Measurements from ENCODE around the gene C4orf36. TPM values are rescaled to one million over a fixed set of nuclear protein-coding genes. Genes with fewer than 3 reads are reported as not detected.
"Not testable (repeated sequence)": the region's sequence is repeated elsewhere in the genome, so short reads cannot be mapped to it uniquely, and the experiment has no call there.

C4orf36 gene
- total RNA-seq, 2 experiments from 2014 or later: not detected

DNA sequence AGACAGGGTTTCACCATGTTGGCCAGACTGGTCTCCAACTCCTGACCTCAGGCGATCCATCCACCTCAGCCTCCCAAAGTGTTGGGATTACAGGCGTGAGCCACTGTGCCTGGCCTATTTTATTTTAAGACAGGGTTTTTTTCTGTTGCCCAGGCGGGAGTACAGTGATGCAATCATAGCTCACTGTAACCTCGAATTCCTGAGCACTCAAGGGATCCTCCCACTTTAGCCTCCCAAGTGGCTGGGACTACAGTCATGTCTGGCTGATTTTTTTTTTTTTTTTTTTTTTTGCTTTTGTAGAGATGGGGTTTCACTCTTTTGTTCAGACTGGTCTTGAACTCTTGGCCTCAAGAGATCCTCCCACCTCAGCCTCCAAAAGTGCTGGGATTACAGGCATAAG lies 16.8 kb downstream of the C4orf36 start:
- H3K27me3 Mint-ChIP-seq; H3K36me3 Mint-ChIP-seq (ENCODE audit: low read depth); H3K27ac Mint-ChIP-seq; H3K4me3 Mint-ChIP-seq; DNase-seq; POLR2A ChIA-PET; H3K4me1 Mint-ChIP-seq: not testable (repeated sequence)
- CTCF ChIA-PET: interaction anchor here (0.6 to 0.7 kb wide), 3 partner anchors 54 to 644 kb away, joined by 4 to 5 read pairs (median 5); no protein-coding TSS in a partner anchor
- H3K9me3 Mint-ChIP-seq: peaks cover 10% of the 10 kb centered on the region

DNA sequence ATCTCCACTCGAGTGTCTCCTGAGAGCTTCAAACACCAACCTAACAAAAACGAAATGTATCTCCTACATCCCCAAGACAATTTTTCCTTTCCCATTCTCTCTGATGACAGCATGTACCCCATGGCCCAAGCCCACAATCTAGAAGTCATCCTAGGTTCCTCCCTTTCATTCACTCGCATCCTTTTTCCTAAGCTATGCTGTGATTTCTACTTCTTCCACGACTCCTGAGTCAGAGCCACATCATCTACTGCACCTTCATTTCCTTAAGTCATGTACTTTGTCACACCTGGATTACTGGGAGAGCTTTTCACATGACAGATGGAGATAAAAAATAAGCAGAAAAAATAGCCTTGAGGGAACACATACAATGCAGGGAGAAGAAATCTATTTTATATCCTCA lies 20.1 kb downstream of the C4orf36 start:
- Mint-ChIP-seq H3K36me3 (ENCODE audit: low read depth) (no peaks in the 10 kb centered on the region), H3K27me3 (no peaks in the 10 kb centered on the region), H3K27ac (no peak overlapping the region), H3K9me3 (no peaks in the 10 kb centered on the region), H3K4me3 (no peak overlapping the region), H3K4me1 (no peaks in the 10 kb centered on the region)
- no peak for DNase-seq
- ChIA-PET POLR2A (no interaction called here), CTCF (no interaction called here)

DNA sequence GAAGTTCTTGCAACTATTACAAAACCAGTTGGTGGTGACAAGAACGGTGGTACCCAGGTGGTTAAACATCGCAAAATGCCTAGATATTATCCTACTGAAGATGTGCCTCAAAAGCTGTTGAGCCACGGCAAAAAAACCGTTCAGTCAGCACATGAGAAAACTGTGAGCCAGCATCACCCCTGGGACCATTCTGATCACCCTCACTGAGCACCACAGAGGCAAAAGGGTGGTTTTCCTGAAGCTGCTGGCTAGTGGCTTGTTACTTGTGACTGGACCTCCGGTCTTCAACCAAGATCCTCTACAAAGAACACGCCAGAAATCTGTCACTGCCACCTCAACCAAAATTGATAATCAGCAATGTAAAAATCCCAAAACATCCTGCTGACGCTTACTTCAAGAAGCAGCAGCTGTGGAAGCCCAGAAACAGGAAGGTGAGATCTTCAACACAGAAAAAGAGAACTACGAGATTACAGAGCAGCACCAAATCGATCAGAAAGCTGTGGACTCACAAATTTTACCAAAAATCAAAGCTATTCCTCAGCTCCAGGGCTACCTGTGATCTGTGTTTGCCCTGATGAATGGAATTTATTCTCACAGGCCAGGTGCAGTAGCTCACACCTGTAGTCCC lies 21.7 kb downstream of the C4orf36 start:
- CTCF ChIA-PET: no interaction called here
- Mint-ChIP-seq H3K27ac (no peak overlapping the region), H3K27me3 (no peaks in the 10 kb centered on the region), H3K9me3 (no peaks in the 10 kb centered on the region), H3K36me3 (ENCODE audit: low read depth) (no peaks in the 10 kb centered on the region), H3K4me1 (no peaks in the 10 kb centered on the region), H3K4me3 (no peak overlapping the region)
- POLR2A ChIA-PET: no interaction called here
- no peak for DNase-seq

DNA sequence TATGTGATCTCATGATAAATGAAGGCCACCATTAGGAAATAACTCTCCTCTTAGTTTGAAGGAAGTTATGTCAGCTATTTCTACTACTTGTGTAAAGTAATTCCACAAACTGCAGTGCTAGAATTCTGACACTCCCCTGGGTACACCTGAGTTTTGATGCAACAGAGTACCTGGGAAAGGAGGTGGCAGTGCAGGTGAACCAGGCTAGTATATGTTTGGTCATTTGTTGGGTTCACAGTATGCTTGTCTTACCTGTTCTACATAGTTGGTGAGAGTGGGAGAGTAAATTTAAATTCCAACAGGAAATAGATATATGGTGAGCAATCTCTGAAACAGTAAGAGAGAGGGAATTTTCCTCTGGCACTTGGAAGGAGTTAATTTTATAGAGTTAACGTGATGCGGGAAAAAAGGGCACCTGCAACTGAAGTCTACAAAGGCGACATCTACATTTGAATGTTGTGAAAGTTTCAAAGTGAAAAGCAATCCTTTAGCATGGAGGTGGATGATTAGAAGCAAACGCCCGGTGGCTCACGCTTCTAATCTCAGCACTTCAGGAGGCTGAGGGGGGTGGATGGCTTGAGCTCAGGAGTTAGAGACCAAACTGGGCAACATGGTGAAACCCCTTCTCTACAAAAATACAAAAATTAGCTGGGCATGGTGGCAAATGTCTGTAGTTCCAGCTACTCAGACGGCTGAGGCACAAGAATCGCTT lies 34.7 kb downstream of the C4orf36 start:
- Mint-ChIP-seq H3K4me1 (no peaks in the 10 kb centered on the region), H3K9me3 (no peaks in the 10 kb centered on the region), H3K27me3 (no peaks in the 10 kb centered on the region), H3K4me3 (no peak overlapping the region), H3K36me3 (ENCODE audit: low read depth) (no peaks in the 10 kb centered on the region), H3K27ac (peak overlapping the region; percentile 7)
- CTCF ChIA-PET: no interaction called here
- no peak for DNase-seq
- POLR2A ChIA-PET: no interaction called here

DNA sequence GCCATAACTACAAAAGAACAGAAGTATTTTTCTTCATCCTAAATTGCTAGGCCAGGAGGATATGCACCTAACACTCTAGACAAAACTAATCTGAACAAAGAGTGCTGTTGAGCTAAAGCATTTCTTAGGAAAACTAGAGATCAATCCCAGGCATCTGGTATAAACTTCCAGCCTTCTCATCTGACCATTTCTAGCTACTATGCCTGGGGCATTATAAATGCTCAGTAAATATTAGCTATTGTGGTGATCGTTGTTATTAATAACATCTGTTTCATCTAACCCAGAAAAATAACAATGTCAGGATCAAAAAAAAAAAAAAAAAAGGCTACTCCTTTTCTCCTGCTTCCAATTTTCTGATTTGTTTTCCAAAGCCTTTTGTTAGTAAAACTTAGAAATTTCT lies 35.3 kb downstream of the C4orf36 start:
- Mint-ChIP-seq H3K9me3 (no peaks in the 10 kb centered on the region), H3K4me3 (no peak overlapping the region), H3K36me3 (ENCODE audit: low read depth) (no peaks in the 10 kb centered on the region), H3K4me1 (no peaks in the 10 kb centered on the region), H3K27me3 (no peaks in the 10 kb centered on the region), H3K27ac (no peak overlapping the region)
- ChIA-PET POLR2A (no interaction called here), CTCF (no interaction called here)
- no peak for DNase-seq

DNA sequence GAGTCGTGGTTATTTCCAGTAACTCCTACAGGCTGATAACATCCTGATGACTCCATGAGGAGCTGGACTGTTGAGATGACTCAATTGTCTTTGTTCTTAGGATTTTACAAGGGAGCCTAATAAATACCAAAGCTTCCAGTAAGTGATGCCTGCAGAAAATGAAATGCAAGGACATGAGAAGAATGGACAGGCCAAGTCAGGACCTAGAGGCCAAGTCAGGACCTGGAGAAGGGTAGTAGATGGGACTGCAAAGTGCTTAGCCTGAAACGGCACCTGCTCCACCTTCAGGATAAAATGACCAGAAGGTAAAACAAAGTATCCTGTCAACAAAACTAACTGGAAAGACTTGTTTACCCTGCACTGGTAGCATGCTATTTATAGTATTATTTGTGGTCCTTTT lies 36.6 kb downstream of the C4orf36 start:
- H3K27me3 Mint-ChIP-seq: no peaks in the 10 kb centered on the region
- H3K27ac Mint-ChIP-seq: no peak overlapping the region
- DNase-seq: no peak
- H3K36me3 Mint-ChIP-seq (ENCODE audit: low read depth): no peaks in the 10 kb centered on the region
- H3K4me1 Mint-ChIP-seq: no peaks in the 10 kb centered on the region
- no peak overlapping the region for H3K4me3 Mint-ChIP-seq
- ChIA-PET CTCF (interaction anchor here (0.6 kb wide), 1 partner anchor 8 kb away, joined by 3 read pairs; no protein-coding TSS in a partner anchor), POLR2A (no interaction called here)
- H3K9me3 Mint-ChIP-seq: no peaks in the 10 kb centered on the region

DNA sequence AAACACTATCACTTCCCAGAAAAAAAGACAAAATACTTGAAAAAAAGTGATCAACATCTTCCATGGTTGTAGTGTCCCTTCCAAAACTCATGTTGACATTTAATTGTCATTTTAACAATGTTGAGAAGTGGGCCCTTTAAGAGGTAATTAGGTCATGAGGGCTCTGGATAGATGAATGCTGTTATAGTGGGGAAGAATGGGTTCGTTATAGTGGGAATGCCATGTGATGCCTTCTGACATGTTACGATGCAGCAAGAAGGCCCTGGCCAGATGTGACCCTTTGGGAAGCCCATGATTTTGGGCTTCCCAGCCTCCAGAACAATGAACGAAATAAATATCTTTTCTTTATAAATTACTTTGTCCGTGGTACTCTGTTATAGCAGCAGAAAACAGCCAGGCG lies 39.0 kb downstream of the C4orf36 start:
- Mint-ChIP-seq H3K36me3 (ENCODE audit: low read depth) (no peaks in the 10 kb centered on the region), H3K4me3 (no peak overlapping the region), H3K27me3 (no peaks in the 10 kb centered on the region), H3K4me1 (no peaks in the 10 kb centered on the region), H3K9me3 (no peaks in the 10 kb centered on the region), H3K27ac (no peak overlapping the region)
- ChIA-PET CTCF (no interaction called here), POLR2A (no interaction called here)
- no peak for DNase-seq

DNA sequence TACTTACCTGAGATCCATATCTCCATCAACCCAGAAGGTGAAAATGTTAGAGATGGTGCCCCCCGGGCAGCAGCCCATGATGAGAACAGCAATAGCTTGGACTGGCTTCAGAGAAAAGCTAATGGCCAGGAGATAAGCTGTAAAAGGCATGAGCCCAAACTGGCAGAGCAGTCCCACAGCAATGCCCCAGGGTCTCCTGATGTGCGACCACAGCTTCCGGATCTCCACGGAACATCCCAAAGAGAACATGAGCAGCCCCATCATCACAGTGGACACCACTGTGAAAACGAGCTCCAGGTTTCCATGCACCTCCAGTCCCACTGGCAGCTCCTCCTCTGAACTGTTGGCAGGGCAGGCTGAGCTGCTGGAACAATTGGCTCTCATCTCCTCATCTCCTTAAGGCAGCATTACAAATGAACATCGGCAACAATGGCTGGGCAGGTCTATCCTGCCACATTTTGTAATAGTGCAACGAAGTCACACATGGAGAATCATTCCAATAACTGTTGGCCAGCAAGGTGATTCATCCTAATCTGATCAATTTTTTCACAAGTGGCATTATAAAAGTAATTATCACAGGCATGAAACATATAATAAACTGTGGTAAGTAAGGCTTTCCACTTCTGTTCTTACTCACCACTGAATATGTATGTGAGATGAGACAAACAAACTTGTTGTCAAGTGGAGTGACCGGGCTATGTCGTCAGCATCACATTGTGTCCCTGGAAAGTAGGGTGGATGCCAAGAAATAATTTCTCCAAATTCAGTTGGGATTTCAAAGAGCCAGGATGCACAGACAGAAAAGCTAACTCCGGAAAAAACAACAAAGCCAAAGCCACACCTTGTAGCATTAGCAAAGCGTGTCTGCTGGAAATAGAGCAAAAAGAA lies 43.2 kb downstream of the C4orf36 start, which contains the start of gene SLC10A6:
TSS of gene SLC10A6 (minus strand) at position 653 of the 888 bp plus-strand sequence. CDS start at position 384, 269 bp downstream.
- ChIA-PET CTCF (no interaction called here), POLR2A (no interaction called here)
- Mint-ChIP-seq H3K9me3 (no peaks in the 10 kb centered on the region), H3K27me3 (no peaks in the 10 kb centered on the region), H3K36me3 (ENCODE audit: low read depth) (no peaks in the 10 kb centered on the region), H3K4me3 (no peak within 1 kb of the TSS), H3K27ac (no peak within 1 kb of the TSS), H3K4me1 (no peaks in the 10 kb centered on the region)
- DNase-seq: no peak

DNA sequence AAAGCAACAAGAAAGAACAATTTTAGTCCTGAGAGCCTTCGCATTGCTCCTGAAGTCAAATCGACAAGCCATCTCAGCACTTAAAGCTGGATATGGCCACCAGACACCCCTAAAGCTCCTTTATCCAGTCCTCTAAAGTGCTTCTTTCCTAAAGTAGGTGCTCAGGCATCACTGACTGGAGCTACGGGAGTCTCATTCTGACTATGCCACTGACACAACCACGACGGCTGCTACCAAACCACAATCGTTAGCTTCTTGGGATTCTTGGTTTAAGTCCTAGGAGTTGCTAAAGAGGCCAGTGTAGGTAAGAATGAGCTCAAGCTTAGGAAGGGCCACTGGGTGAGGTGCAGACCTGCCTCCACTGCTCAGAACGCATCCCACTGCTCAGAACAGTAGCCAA lies 44.1 kb downstream of the C4orf36 start:
- CTCF ChIA-PET: interaction anchor here (0.7 kb wide), 1 partner anchor 7 kb away, joined by 3 read pairs; no protein-coding TSS in a partner anchor
- no peaks in the 10 kb centered on the region for H3K4me1 Mint-ChIP-seq
- no peaks in the 10 kb centered on the region for H3K36me3 Mint-ChIP-seq (ENCODE audit: low read depth)
- H3K27me3 Mint-ChIP-seq: no peaks in the 10 kb centered on the region
- no peak overlapping the region for H3K4me3 Mint-ChIP-seq
- H3K27ac Mint-ChIP-seq: no peak overlapping the region
- POLR2A ChIA-PET: no interaction called here
- no peaks in the 10 kb centered on the region for H3K9me3 Mint-ChIP-seq
- DNase-seq: no peak

DNA sequence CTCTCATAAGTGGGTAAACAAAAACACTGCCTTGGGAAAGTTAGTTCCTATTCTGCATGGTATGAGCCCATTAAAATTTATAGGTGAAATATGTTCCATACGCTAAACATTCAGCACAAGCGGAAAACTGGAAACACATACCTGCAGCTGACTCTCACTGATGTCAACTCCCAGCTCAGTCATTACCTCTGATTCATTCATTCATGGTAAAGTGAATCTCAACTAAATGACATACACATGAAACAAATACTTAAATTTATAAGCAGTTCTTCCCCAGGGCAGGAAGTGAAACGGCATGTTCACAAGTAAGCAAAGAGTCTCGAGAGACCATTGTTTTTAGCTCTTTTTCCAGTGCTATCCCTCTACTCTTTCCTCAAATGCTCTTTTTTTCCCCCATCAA lies 44.7 kb downstream of the C4orf36 start:
- Mint-ChIP-seq H3K27me3 (no peaks in the 10 kb centered on the region), H3K4me3 (no peak overlapping the region), H3K9me3 (no peaks in the 10 kb centered on the region), H3K4me1 (no peaks in the 10 kb centered on the region), H3K36me3 (ENCODE audit: low read depth) (no peaks in the 10 kb centered on the region), H3K27ac (no peak overlapping the region)
- no peak for DNase-seq
- POLR2A ChIA-PET: no interaction called here
- CTCF ChIA-PET: interaction anchor here (0.7 kb wide), 1 partner anchor 8 kb away, joined by 3 read pairs; no protein-coding TSS in a partner anchor

DNA sequence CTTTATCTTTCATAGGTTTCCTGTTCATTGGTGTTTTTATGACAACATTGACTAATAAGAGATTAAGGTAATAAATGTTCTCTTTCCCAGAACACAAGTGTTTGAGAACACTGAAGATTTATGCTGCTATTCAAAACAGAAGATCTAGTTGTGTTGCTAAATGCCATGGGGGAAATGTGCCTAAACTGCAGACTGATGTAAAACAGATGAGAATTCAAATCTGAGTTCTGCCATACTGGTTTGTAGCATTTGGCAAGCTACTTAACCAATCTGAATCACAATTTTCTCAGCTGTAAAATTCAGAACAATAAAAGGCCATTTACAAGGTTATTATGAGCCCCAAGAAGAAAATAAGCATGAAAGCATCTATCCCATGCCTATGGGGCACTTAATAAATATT lies 45.3 kb downstream of the C4orf36 start:
- Mint-ChIP-seq H3K4me3 (no peak overlapping the region), H3K4me1 (no peaks in the 10 kb centered on the region), H3K9me3 (no peaks in the 10 kb centered on the region), H3K27me3 (no peaks in the 10 kb centered on the region), H3K36me3 (ENCODE audit: low read depth) (no peaks in the 10 kb centered on the region), H3K27ac (no peak overlapping the region)
- ChIA-PET CTCF (no interaction called here), POLR2A (no interaction called here)
- no peak for DNase-seq

DNA sequence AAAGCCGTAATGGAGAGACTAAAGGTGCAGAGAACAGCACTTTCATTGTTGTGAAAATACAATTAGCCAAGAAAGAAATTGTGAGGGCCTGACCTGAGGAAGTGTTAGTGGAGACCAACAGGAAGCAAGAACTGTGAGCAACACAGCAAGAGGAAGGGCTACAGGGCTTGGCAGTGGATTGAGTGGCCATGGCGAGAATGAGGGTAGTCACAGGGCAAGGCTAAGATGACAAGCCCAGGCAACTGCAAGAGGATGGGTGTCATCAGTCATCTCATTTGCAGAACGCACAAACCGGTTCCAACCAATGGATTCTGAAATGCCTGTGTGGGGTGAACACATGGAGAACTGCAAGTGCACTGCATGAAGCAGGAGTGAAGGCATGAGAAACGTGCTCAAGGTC lies 46.6 kb downstream of the C4orf36 start:
- Mint-ChIP-seq H3K4me3 (no peak overlapping the region), H3K9me3 (no peaks in the 10 kb centered on the region), H3K27me3 (no peaks in the 10 kb centered on the region), H3K4me1 (no peaks in the 10 kb centered on the region), H3K27ac (no peak overlapping the region), H3K36me3 (ENCODE audit: low read depth) (no peaks in the 10 kb centered on the region)
- ChIA-PET POLR2A (no interaction called here), CTCF (no interaction called here)
- no peak for DNase-seq

DNA sequence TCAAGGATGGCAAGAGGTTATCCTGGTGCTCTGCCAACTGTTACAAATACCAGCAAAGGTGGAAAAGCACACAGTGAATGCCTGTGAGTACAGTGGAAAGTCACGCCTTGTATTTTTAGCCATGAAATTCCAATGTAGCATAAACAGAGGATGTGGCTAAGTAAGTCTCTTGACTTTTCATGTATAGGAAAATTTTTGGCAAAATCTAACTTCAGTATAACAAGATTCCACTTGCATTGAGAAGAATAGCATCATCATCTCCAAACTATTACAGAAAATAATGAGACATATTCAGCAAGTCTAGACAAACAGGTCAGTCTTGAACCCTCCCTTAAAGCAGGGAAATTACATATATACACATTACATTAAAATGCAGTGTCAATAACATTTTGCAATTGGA lies 50.9 kb downstream of the C4orf36 start:
- POLR2A ChIA-PET: no interaction called here
- H3K27me3 Mint-ChIP-seq: no peaks in the 10 kb centered on the region
- CTCF ChIA-PET: no interaction called here
- H3K4me1 Mint-ChIP-seq: no peaks in the 10 kb centered on the region
- H3K36me3 Mint-ChIP-seq (ENCODE audit: low read depth): no peaks in the 10 kb centered on the region
- no peaks in the 10 kb centered on the region for H3K9me3 Mint-ChIP-seq
- H3K4me3 Mint-ChIP-seq: no peak overlapping the region
- H3K27ac Mint-ChIP-seq: no peak overlapping the region
- no peak for DNase-seq

All from activated CD4-positive, alpha-beta T cell treated with anti-CD3 and anti-CD28 coated beads, Interleukin-2, amount 10 ng/mL, durations not matched to agents 7 days and 5 days (primary cell).